Neutrophil (primary cell): ENCODE data around the gene TADA2A.
"Not testable (repeated sequence)": the region's sequence is repeated elsewhere in the genome, so short reads cannot be mapped to it uniquely, and the experiment has no call there.

Source experiments
- H3K27ac ChIP-seq: fragments of 200-600 bp; sonication (generic); 2 replicates; pipeline ENCODE4 v1.5.1; 2016; ENCODE audit warnings: mild to moderate bottlenecking, moderate library complexity
- H3K27me3 ChIP-seq: fragments of 200-600 bp; sonication (generic); 2 replicates; pipeline ENCODE4 v1.6.0; 2016; ENCODE audit warnings: mild to moderate bottlenecking
- H3K36me3 ChIP-seq: fragments of 200-600 bp; sonication (generic); 2 replicates; pipeline ENCODE4 v1.5.1; 2017
- H3K4me1 ChIP-seq, 2 experiments: fragments of 200-600 bp in 1 of 2; sonication (generic) in 1 of 2; 1 replicate in 1 of 2; 2 replicates in 1 of 2; pipeline versions ENCODE4 v1.5.1 to v1.6.1; 2013 to 2016; ENCODE audit warnings: low read depth in 1 of 2, low read length in 1 of 2, mild to moderate bottlenecking in 1 of 2, moderate library complexity in 1 of 2; ENCODE audit not compliant: control insufficient read depth in 1 of 2, insufficient read depth in 1 of 2
- H3K4me3 ChIP-seq, 2 experiments: fragments of 200-600 bp in 1 of 2; sonication (generic) in 1 of 2; 1 replicate in 1 of 2; 2 replicates in 1 of 2; pipeline ENCODE4 v1.5.1; 2013 to 2016; ENCODE audit warnings: low read depth in 1 of 2, low read length in 1 of 2, mild to moderate bottlenecking in 1 of 2, moderate library complexity in 1 of 2
- H3K9me3 ChIP-seq: fragments of 200-600 bp; sonication (generic); 2 replicates; pipeline ENCODE4 v1.5.1; 2016
- TF ChIP-seq, protein P1 (sequence below): fragments of 200-600 bp; sonication (generic); IDR thresholded peaks from 2 replicates; pipeline ENCODE4 v1.5.1; 2016; ENCODE audit warnings: antibody characterized with exemption

TADA2A gene

GRCh38 chr17:37391146-37391545 is 15.5 kb upstream of the TADA2A start:
- Histone ChIP-seq H3K4me3 (no peak overlapping the region), H3K4me1 (no peaks in the 10 kb centered on the region), H3K27ac (no peak overlapping the region), H3K9me3 (no peaks in the 10 kb centered on the region), H3K36me3 (no peaks in the 10 kb centered on the region), H3K27me3 (no peaks in the 10 kb centered on the region)
- TF ChIP-seq, protein P1, sequence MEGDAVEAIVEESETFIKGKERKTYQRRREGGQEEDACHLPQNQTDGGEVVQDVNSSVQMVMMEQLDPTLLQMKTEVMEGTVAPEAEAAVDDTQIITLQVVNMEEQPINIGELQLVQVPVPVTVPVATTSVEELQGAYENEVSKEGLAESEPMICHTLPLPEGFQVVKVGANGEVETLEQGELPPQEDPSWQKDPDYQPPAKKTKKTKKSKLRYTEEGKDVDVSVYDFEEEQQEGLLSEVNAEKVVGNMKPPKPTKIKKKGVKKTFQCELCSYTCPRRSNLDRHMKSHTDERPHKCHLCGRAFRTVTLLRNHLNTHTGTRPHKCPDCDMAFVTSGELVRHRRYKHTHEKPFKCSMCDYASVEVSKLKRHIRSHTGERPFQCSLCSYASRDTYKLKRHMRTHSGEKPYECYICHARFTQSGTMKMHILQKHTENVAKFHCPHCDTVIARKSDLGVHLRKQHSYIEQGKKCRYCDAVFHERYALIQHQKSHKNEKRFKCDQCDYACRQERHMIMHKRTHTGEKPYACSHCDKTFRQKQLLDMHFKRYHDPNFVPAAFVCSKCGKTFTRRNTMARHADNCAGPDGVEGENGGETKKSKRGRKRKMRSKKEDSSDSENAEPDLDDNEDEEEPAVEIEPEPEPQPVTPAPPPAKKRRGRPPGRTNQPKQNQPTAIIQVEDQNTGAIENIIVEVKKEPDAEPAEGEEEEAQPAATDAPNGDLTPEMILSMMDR, result no peak

DNA sequence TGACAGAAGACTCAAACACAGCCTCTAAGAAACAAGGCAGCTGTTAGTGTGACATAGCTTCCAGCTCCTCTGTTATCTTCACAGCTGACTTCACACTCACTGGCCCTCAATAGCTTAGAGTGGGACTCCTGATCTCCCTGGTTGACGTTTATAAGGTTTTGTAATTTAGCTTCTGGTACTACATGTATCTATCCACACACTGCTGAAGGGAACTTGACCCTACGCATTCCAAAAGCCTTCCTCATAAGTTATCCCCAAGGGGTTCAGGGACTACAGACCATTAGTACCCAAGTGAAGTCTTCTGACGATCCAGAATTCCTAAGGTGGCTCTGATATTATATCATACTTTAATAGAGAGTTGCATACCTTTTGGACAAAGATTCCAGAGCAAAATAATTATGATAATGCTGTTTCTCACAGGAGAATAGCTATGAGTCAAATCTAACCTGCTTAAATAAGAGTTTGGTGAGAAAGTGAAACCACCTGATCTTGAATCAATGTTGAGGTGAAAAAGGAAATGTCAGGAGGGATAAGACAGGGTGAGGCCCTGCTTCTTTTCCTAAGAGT is 14.6 kb upstream of the TADA2A start:
- TF ChIP-seq, protein P1, result no peak
- H3K27me3 ChIP-seq, result no peaks in the 10 kb centered on the region
- H3K4me3 ChIP-seq, result no peak overlapping the region

DNA sequence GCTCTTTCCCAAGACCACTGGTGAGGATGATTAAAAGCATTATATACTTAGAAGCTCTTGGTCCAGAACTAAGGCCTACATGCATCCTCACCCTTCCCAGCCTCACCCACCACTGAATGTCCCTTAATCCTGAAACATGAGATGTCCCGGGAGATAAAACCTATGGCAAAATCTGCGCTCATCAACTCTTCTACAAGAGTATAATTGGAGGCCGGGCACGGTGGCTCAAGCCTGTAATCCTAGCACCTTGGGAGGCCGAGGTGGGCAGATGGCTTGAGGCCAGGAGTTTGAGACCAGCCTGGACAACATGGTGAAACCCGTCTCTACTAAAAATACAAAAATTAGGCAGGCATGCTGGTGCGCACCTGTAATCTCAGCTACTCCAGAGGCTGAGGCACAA is 13.3 kb upstream of the TADA2A start:
- TF ChIP-seq, protein P1, result no peak
- Histone ChIP-seq H3K9me3 (no peaks in the 10 kb centered on the region), H3K36me3 (no peaks in the 10 kb centered on the region), H3K4me1 (peaks cover 7 to 8% of the 10 kb centered on the region in 2 experiments), H3K4me3 (no peak overlapping the region), H3K27ac (no peak overlapping the region), H3K27me3 (no peaks in the 10 kb centered on the region)

More for the DNA sequence above, 14.6 kb upstream of the TADA2A start:
- Histone ChIP-seq H3K36me3 (no peaks in the 10 kb centered on the region), H3K9me3 (no peaks in the 10 kb centered on the region), H3K27ac (no peak overlapping the region), H3K4me1 (peaks cover 0 to under 1% of the 10 kb centered on the region in 2 experiments)

- Histone ChIP-seq H3K9me3 (no peaks in the 10 kb centered on the region), H3K4me1 (peaks cover 7 to 8% of the 10 kb centered on the region in 2 experiments), H3K36me3 (no peaks in the 10 kb centered on the region), H3K27ac (no peak overlapping the region), H3K4me3 (no peak overlapping the region), H3K27me3 (no peaks in the 10 kb centered on the region)
- TF ChIP-seq, protein P1, result no peak
These were observed 7.4 kb upstream of the TADA2A start for GRCh38 chr17:37399265-37399803.

- TF ChIP-seq, protein P1, result no peak
- Histone ChIP-seq H3K36me3 (no peaks in the 10 kb centered on the region), H3K27me3 (no peaks in the 10 kb centered on the region), H3K4me3 (no peak overlapping the region), H3K9me3 (no peaks in the 10 kb centered on the region), H3K4me1 (peaks cover 7 to 8% of the 10 kb centered on the region in 2 experiments), H3K27ac (no peak overlapping the region)
These were observed 6.2 kb upstream of the TADA2A start for GRCh38 chr17:37400505-37400904.

GRCh38 chr17:37405522-37405921 is 1.2 kb upstream of the TADA2A start:
- not testable (repeated sequence) for H3K27me3 ChIP-seq, H3K4me3 ChIP-seq, H3K9me3 ChIP-seq, H3K27ac ChIP-seq, H3K36me3 ChIP-seq
- peaks cover 10 to 14% of the 10 kb centered on the region in 2 experiments for H3K4me1 ChIP-seq
